ENCODE measurements around the gene CADPS2.

- no peak for TF ChIP-seq POLR2A (IDR thresholded peaks at IDR 0.05)
- no peak for TF ChIP-seq CTCF (IDR thresholded peaks at IDR 0.05)
Measured at GRCh38 chr7:122691569-122692235, 194.6 kb downstream of the CADPS2 start.

Data from right lobe of liver (tissue), 4 donors.